ENCODE results near the gene PTPRN2. TPM values are rescaled to one million over a fixed set of nuclear protein-coding genes. Genes with fewer than 3 reads are reported as not detected.

The PTPRN2 gene
- polyA plus RNA-seq, 1 of the 3 experiments (the other 2 are of a cell fraction): 4.0 TPM

GRCh38 chr7:157774495-157774894, 813.1 kb downstream of the PTPRN2 start:
- Histone ChIP-seq H3K9ac (no peak overlapping the region), H3K4me1 (ENCODE audit: control insufficient read depth in 1 of 2, insufficient read depth in 2 of 2, low read depth in 1 of 2, low read length in 1 of 2) (peaks cover 0 to 10% of the 10 kb centered on the region in 2 experiments; a peak in 1 of 4 replicates), H3K27me3 (ENCODE audit: insufficient read depth) (no peaks in the 10 kb centered on the region), H3K4me3 (ENCODE audit: low read depth in 2 of 2, low read length in 1 of 2) (no peak overlapping the region), H3K9me2 (no peaks in the 10 kb centered on the region), H2AFZ (ENCODE audit: low read depth) (no peak overlapping the region), H3K9me3 (peaks cover 2% of the 10 kb centered on the region; the same call in 1 of the 2 replicates), H4K20me1 (ENCODE audit: insufficient read depth) (no peaks in the 10 kb centered on the region), H3K36me3 (replicated peaks in 1 of 2; ENCODE audit: control insufficient read depth in 1 of 2, insufficient read depth in 2 of 2, low read length in 1 of 2) (no peaks in the 10 kb centered on the region), H3K27ac (ENCODE audit: low read depth in 2 of 2, low read length in 1 of 2) (no peak overlapping the region), H3K79me2 (ENCODE audit: insufficient read depth) (no peaks in the 10 kb centered on the region), H3F3A (replicated peaks; ENCODE audit: insufficient read depth) (no peaks in the 10 kb centered on the region), H3K4me2 (no peak overlapping the region)
- WGBS (ENCODE audit: low lambda C conversion rate): 55% methylated on average over 11 of the region's 11 CpGs
- ChIA-PET POLR2A (interaction anchor here (0.5 kb wide), 1 partner anchor 137 kb away, joined by 3 read pairs; no protein-coding TSS in a partner anchor), CTCF (interaction anchor here (1.1 kb wide), 1 partner anchor 47 kb away, joined by 3 read pairs; no protein-coding TSS in a partner anchor)
- TF ChIP-seq POLR2AphosphoS5 (IDR thresholded peaks at IDR 0.05; ENCODE audit: low read depth, low read length) (no peak), MAX (IDR thresholded peaks at IDR 0.05; ENCODE audit: low read depth) (no peak), NRF1 (IDR thresholded peaks at IDR 0.05; ENCODE audit: low read depth, low read length) (no peak), FOXM1 (IDR thresholded peaks at IDR 0.05; ENCODE audit: low read depth) (no peak), USF2 (IDR thresholded peaks at IDR 0.05; ENCODE audit: borderline replicate concordance, low read depth, low read length) (no peak), REST (IDR thresholded peaks at IDR 0.05; ENCODE audit: low read depth, low read length) (no peak), RFX5 (IDR thresholded peaks at IDR 0.05; ENCODE audit: low read length) (no peak), TEAD4 (IDR thresholded peaks at IDR 0.05; ENCODE audit: borderline replicate concordance, insufficient read depth) (no peak), SIN3A (IDR thresholded peaks at IDR 0.05; ENCODE audit: borderline replicate concordance, low read depth, low read length) (no peak), TCF12 (IDR thresholded peaks at IDR 0.05) (no peak), RXRA (IDR thresholded peaks at IDR 0.05; ENCODE audit: borderline replicate concordance, low read depth) (no peak), TAF1 (IDR thresholded peaks at IDR 0.05; ENCODE audit: borderline replicate concordance, low read depth, low read length) (no peak), JUND (IDR thresholded peaks at IDR 0.05) (no peak), YY1 (IDR thresholded peaks at IDR 0.05; ENCODE audit: low read depth) (no peak)
- DNase-seq: no peak
